GM12878 (cell line): Measurements from ENCODE around the gene PSMD11. TPM values are rescaled to one million over a fixed set of nuclear protein-coding genes. Genes with fewer than 3 reads are reported as not detected.

Source experiments
- ATF3 ChIP-seq: IDR thresholded peaks from 2 replicates; pipeline ENCODE4 v1.6.1; 2011; ENCODE audit warnings: low read depth, mild to moderate bottlenecking, low read length, moderate library complexity, borderline replicate concordance; ENCODE audit errors: extremely low read depth
- CEBPB ChIP-seq, 2 experiments: fragments of 150-350 bp in 1 of 2; IDR thresholded peaks; 2 replicates each; pipeline ENCODE4 v1.6.1; 2012 to 2014; ENCODE audit warnings: low read depth in 2 of 2, low read length in 2 of 2, borderline replicate concordance in 1 of 2, inconsistent platforms in 1 of 2
- CREM ChIP-seq: IDR thresholded peaks from 2 replicates; pipeline ENCODE4 v1.6.1; 2014; ENCODE audit warnings: antibody characterized with exemption, low read depth
- EP300 ChIP-seq, 2 experiments: fragments of 150-350 bp in 1 of 2; IDR thresholded peaks; 2 replicates each; pipeline ENCODE4 v1.6.1; 2011 to 2012; ENCODE audit warnings: low read depth in 2 of 2, low read length in 2 of 2, borderline replicate concordance in 1 of 2, improper control_type of control experiment in 1 of 2, inconsistent platforms in 1 of 2; ENCODE audit not compliant: control insufficient read depth in 1 of 2
- ETV6 ChIP-seq, 2 experiments: fragments of 450-650 bp in 1 of 2; IDR thresholded peaks in 1 of 2; conservative IDR thresholded peaks in 1 of 2; 2 replicates each; pipeline ENCODE4 v1.6.1; 2014; ENCODE audit warnings: antibody characterized with exemption in 1 of 2, borderline replicate concordance in 1 of 2, low read depth in 1 of 2, mild to moderate bottlenecking in 1 of 2, moderate library complexity in 1 of 2
- FOS ChIP-seq: IDR thresholded peaks from 3 replicates; pipeline ENCODE4 v1.6.1; 2011; ENCODE audit warnings: borderline replicate concordance; ENCODE audit not compliant: insufficient read length; ENCODE audit errors: extremely low read depth
- LARP7 ChIP-seq: fragments of 450-650 bp; IDR thresholded peaks from 2 replicates; pipeline ENCODE4 v1.6.1; 2017; ENCODE audit warnings: mild to moderate bottlenecking
- MLLT1 ChIP-seq: fragments of 450-650 bp; IDR thresholded peaks from 2 replicates; pipeline ENCODE4 v1.6.1; 2016; ENCODE audit warnings: mild to moderate bottlenecking
- MYB ChIP-seq: fragments of 150-350 bp; IDR thresholded peaks from 2 replicates; pipeline ENCODE4 v1.6.1; 2014; ENCODE audit warnings: mild to moderate bottlenecking, low read depth, low read length, borderline replicate concordance
- PBX3 ChIP-seq: IDR thresholded peaks from 2 replicates; pipeline ENCODE4 v1.6.1; 2011; ENCODE audit warnings: mild to moderate bottlenecking, low read depth, low read length, moderate library complexity; ENCODE audit not compliant: insufficient replicate concordance
- PRDM15 ChIP-seq: fragments of 450-650 bp; formaldehyde crosslinking; IDR thresholded peaks from 2 replicates; pipeline ENCODE4 v1.4.0; 2020; ENCODE audit warnings: mild to moderate bottlenecking, moderate library complexity
- RAD51 ChIP-seq: fragments of 450-650 bp; IDR thresholded peaks from 2 replicates; pipeline ENCODE4 v1.6.1; 2016; ENCODE audit warnings: moderate library complexity, mild to moderate bottlenecking, inconsistent platforms
- SIN3A ChIP-seq: IDR thresholded peaks from 2 replicates; pipeline ENCODE4 v1.6.1; 2012; ENCODE audit warnings: low read depth, low read length, improper control_type of control experiment
- SP1 ChIP-seq: IDR thresholded peaks from one replicate; pipeline ENCODE4 v1.6.1; 2011; ENCODE audit warnings: low read depth, low read length
- STAT3 ChIP-seq: IDR thresholded peaks from 2 replicates; pipeline ENCODE4 v1.6.1; 2011; ENCODE audit warnings: low read depth, low read length, improper control_type of control experiment
- ZNF207 ChIP-seq: fragments of 450-650 bp; IDR thresholded peaks from 2 replicates; pipeline ENCODE4 v1.6.1; 2014; ENCODE audit warnings: antibody characterized with exemption, mild to moderate bottlenecking, borderline replicate concordance
- ZNF592 ChIP-seq: fragments of 450-650 bp; IDR thresholded peaks from 2 replicates; pipeline ENCODE4 v1.6.1; 2017; ENCODE audit warnings: mild to moderate bottlenecking, moderate library complexity
- polyA plus RNA-seq, 11 experiments: library from polyadenylated mRNA; depleted of rRNA in 4 of 11; unstranded in 6 of 11; stranded (reverse) in 5 of 11; fragments of >200 nt; fragmentation: Nextera tagmentation in 4 of 11; fragmentation: Illumina TruSeq in 1 of 11; extraction: Ambion mirVana in 4 of 11; extraction: Trizol in 1 of 11; gene quantifications; 1 replicate in 1 of 11; 2 replicates in 10 of 11; pipeline versions ENCODE4 v1.2.1 to v1.2.3, GENCODE V29; 2011 to 2016; ENCODE audit warnings: inconsistent platforms in 2 of 11, missing spikeins in 2 of 11, low read depth in 1 of 11
- total RNA-seq, 4 experiments: library from RNA; depleted of rRNA in 3 of 4; stranded (reverse); fragments of >200 nt in 3 of 4; fragmentation: Illumina TruSeq in 1 of 4; extraction: Trizol in 1 of 4; gene quantifications; 2 replicates each; pipeline versions ENCODE4 v1.2.1 to v1.2.3, GENCODE V29; 2013 to 2021

The PSMD11 gene
- total and polyA plus RNA-seq, 10 of the 15 experiments (the other 5 are each of a cell fraction or from before 2014, with no cell fraction given): 84.1 to 319 (median 120) TPM

- TF ChIP-seq ZNF592 (peak; percentile 87), ZNF207 (0 out of 2 replicates have a peak, but pooled peaks have one; percentile 48), ATF3 (no peak), LARP7 (peak; percentile 73), MYB (peak; percentile 86), CEBPB (IDR thresholded peaks at IDR 0.05; ENCODE audit: borderline replicate concordance in 1 of 2, low read depth in 2 of 2, low read length in 2 of 2) (peak in 1 of 2 experiments; percentile 83; a peak in 2 of 4 replicates), FOS (no peak), PRDM15 (peak; percentile 49; the same call in 1 of the 2 replicates), PBX3 (no peak), ETV6 (conservative IDR thresholded peaks at IDR 0.05 in 1 of 2, IDR thresholded peaks at IDR 0.05 in 1 of 2; ENCODE audit: borderline replicate concordance in 1 of 2, low read depth in 1 of 2) (peak in 1 of 2 experiments; percentile 100; a peak in 2 of 4 replicates), SP1 (peak; percentile 88), STAT3 (peak; percentile 99), SIN3A (no peak), CREM (peak; percentile 93), MLLT1 (peak; percentile 84; the same call in 1 of the 2 replicates), EP300 (IDR thresholded peaks at IDR 0.05; ENCODE audit: borderline replicate concordance in 1 of 2, control insufficient read depth in 1 of 2, low read depth in 2 of 2, low read length in 2 of 2) (peak; percentile 99 to 100), RAD51 (no peak)
Measured at GRCh38 chr17:32523017-32523680, 78.8 kb downstream of the PSMD11 start (continued).
